HG03175 (cell line): Measurements from ENCODE around the gene TERF2IP.
A peak's percentile ranks its signal among the peaks of the same experiment; 100 is the strongest.

Experiments used
- ATAC-seq: cut with Tn5 transposase; IDR thresholded peaks from one replicate; pipeline ENCODE4 v1.9.1; 2021; ENCODE audit warnings: mild to moderate bottlenecking, moderate library complexity; ENCODE audit not compliant: unreplicated experiment

Gene TERF2IP

DNA sequence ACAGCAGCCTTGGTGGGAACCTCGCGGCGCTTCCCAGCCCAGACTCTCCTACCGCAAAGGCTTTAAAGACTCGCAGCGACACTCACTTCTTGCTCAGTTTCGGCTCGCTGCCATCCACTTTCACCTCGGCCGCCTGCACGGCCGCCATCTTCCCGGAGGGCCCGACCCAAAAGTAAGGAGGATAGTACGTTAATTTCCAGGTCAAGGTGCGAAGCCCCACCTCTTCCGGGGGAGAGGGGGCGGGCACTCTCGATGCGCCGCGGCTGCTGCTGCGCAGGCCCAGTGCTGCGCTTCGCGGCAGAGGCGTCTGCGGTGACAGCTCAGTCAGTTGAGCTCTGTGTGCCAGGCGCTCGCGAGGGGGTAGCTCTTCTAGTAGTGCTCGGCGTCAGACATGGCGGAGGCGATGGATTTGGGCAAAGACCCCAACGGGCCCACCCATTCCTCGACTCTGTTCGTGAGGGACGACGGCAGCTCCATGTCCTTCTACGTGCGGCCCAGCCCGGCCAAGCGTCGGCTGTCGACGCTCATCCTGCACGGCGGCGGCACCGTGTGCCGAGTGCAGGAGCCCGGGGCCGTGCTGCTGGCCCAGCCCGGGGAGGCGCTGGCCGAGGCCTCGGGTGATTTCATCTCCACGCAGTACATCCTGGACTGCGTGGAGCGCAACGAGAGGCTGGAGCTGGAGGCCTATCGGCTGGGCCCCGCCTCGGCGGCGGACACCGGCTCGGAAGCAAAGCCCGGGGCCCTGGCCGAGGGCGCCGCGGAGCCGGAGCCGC is at the start of gene TERF2IP, which contains the start of gene KARS1:
Gene TERF2IP (plus strand): TSS at position 282 of the 773 bp plus-strand sequence. CDS start 110 bp downstream, at position 392.
Gene KARS1 (minus strand): TSS at position 174 of the 773 bp plus-strand sequence. CDS start 26 bp downstream, at position 148.
- ATAC-seq: peak; percentile 84

DNA sequence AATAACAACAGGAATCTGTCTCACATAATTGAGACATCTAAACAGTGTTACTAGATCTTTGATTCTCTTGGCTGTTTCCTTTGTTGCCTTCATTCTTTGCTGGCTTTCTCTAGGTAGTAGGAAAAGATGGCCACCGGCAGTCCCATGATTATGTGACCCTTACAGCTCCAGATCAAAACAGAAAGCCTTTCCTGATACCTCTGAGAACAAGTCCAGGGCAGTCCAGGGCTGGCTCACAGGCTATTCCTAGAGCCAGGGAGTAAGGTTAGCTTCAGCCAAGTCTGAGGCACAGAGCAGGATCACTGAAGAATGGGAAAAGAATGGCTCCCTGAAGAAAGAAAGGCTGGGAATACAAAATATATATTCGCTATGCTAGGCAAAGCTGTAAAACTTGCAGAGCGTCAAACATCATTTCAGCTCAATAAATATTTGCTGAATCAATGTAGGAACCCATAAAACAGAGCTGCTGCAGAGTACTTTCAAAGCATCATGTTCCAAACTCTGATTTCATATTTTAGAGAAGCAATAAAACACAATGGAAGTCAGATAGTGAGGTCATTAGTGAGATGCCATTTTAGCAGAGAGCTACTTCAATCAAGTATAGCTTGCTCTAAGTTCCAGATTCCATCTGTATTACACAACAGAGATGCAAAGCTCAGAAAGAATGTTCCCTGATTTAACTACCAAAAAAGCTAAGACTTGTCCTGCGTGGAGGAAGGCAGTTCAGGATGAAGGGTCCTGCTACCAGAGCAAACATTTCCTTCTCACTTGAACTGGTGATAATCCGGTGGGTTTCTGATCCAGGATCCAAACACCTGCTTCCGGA is 47.9 kb upstream of the TERF2IP start:
- no peak for ATAC-seq

DNA sequence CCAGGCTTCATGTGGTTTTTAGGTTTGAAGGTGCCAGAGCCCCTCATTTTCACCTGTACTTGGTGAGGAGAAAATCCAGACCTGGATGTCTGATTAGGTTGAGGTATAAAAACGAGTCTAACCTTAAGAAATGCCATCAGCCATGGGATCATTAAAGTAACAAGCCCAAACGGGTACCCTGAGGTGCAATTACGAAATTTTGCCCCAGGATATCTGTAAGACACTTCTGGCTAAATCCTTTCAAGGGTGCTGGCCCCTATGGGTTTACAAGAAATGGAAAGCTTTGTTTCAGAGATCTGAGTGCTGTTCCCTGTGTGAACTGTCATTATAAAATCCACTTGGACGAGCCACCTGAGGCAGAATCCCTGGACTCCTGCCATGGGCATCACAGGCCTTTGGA is 44.3 kb upstream of the TERF2IP start:
- ATAC-seq: no peak

- ATAC-seq: no peak
These were observed 41.1 kb upstream of the TERF2IP start for GRCh38 chr16:75606507-75606906.

GRCh38 chr16:75614066-75614897 is 33.3 kb upstream of the TERF2IP start:
- no peak for ATAC-seq

DNA sequence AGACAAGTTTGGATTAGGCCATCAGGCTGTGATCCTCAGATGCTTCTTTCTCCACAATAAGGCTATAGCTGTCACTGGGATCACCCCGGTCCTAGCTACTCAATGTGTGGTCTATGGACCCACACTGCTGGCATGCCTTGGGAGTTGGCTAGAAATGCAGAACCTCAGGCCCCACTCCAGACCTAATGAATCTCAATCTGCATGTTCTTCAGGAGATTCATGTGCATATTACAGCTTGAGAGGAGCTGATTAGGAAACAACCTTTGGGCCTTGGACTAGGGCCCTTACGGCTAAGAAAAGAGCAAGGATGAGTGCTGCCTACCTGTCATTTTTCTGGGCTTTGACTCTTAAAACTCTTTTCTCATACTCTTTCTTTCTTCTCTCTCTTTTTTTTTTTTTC is 32.0 kb upstream of the TERF2IP start:
- ATAC-seq: no peak

GRCh38 chr16:75616521-75617010 is 31.0 kb upstream of the TERF2IP start:
- no peak for ATAC-seq

GRCh38 chr16:75617121-75617520 is 30.5 kb upstream of the TERF2IP start:
- no peak for ATAC-seq

- no peak for ATAC-seq
These were observed 28.8 kb upstream of the TERF2IP start for GRCh38 chr16:75618780-75619179.

- no peak for ATAC-seq
These were observed 27.0 kb upstream of the TERF2IP start for GRCh38 chr16:75620326-75621169.

DNA sequence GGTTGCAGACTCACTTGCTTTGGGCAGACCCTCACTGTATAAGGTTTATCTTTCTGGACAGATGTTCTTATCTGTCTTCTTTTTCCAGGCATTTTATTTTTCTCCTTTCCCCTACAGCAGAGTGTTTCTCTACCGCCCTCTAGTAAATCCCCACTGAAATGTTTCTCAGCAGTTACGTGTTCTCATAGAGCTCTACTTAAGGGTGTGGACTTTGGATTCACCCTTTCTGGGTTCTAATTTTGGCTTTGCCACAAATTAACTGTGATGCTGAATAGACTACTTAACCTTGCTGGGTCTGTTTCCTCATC is 26.4 kb upstream of the TERF2IP start:
- no peak for ATAC-seq

DNA sequence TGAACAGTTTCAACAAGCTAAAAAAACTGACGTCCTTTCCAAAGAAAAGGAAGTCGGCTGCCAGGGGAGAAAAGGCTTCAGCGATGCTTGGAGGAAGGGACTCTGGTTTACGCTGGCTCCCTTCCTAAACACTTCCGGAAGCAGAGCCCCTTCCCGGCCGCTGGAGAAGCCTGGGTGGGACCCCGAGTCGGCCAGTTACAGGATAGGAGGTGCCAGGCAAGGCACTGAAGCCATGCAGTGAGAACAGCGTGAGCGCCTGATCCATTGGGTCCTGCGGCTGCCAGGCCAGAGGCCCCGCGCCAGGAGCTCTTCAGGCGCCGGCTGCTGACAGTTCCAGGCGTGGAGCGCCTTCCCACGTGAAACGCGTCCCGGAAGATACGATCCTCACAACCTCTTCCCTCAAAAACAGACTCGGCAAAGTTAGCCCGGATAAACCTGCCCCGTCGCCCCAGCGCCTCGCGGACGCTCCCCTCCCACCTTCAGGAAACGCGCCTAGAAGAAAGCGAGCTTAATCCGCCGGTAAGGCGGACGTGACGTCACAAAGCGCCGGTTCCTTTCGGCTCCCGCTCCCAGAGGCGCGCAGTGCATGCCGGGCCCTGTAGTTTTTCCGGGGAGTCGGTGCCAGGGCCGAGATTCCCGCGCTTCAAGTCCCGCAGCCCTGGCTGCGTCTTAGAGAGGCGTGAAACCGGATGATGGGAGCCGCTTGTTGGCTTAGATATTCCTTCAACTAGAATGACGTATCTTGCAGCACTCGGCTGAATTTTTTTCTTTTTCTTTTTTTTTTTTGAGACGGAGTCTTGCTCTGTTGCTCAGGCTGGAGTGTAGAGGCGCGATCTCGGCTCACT is 24.6 kb upstream of the TERF2IP start, which contains the start of gene ADAT1:
Gene ADAT1 (minus strand): TSS at position 521 of the 845 bp plus-strand sequence. CDS start 2,482 bp downstream, outside the sequence.
- ATAC-seq: peak; percentile 97

- ATAC-seq: no peak
These were observed 22.6 kb upstream of the TERF2IP start for GRCh38 chr16:75624921-75625334.

DNA sequence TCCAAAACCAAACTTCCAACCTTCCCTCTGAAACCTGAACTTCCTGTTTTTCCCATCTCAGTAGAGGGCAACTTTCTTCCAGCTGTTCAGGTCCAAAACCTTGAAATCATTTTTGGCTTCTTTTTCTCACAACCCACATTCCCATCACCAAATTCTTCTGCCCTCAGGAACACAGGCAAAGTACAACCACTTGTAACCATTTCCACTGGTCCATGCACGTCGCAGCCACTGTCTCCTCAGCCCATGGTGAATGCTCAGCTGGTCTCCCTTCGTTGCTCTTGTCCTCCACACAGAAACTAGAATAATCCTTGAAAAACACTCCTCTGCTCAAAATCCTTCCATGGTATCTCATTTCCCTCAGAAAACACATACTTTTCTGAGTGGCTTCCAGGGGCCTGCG is 20.8 kb upstream of the TERF2IP start:
- no peak for ATAC-seq

- ATAC-seq: no peak
These were observed 19.7 kb upstream of the TERF2IP start for GRCh38 chr16:75627851-75628250.

- ATAC-seq: no peak
These were observed 19.2 kb upstream of the TERF2IP start for GRCh38 chr16:75628351-75628750.

GRCh38 chr16:75629132-75629531 is 18.4 kb upstream of the TERF2IP start:
- no peak for ATAC-seq

DNA sequence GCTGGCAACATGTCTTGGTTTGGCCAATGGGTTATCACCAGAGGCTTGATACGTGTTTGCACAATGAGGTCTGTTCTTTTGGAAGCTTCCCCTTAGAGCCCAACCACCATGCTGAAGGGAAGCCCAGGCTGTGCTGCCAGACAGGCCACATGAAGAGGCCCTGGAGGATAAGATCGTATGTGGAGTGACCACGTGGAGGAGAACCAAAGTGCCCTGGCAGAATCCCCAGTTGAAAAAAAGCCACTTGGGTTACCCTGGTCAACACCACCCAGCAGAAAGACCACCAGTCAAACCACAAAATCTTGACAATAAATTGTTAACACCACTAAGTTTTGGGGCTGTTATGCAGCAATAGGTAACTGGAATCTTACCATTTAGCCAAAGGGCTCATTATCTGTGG is 17.5 kb upstream of the TERF2IP start:
- no peak for ATAC-seq

GRCh38 chr16:75632857-75633256 is 14.7 kb upstream of the TERF2IP start:
- ATAC-seq: no peak
